ENCODE measurements around the gene PGLYRP4. TPM values are rescaled to one million over a fixed set of nuclear protein-coding genes. Genes with fewer than 3 reads are reported as not detected.

Gene PGLYRP4
- total RNA-seq, 6 experiments from 2014 or later = not detected

GRCh38 chr1:153288634-153289275 lies 59.9 kb downstream of the PGLYRP4 start:
- no peaks in the 10 kb centered on the region for H3K4me1 Mint-ChIP-seq (ENCODE audit: low read depth)
- H3K4me3 Mint-ChIP-seq = no peak overlapping the region
- no peaks in the 10 kb centered on the region for H3K36me3 Mint-ChIP-seq (ENCODE audit: low read depth)
- no peak overlapping the region for H3K27ac Mint-ChIP-seq
- DNase-seq = no peak
- H3K9me3 Mint-ChIP-seq = no peaks in the 10 kb centered on the region
- peak; percentile 67 for TF ChIP-seq CTCF (IDR thresholded peaks at IDR 0.05)
- H3K27me3 Mint-ChIP-seq (ENCODE audit: insufficient read depth) = peaks cover 4% of the 10 kb centered on the region

Other genes starting within 250 kb of the PGLYRP4 start
- not detected for gene SPRR2F, start 235.3 kb downstream of the PGLYRP4 start, total RNA-seq (2021; fragmentation: NEBNext Ultra II Directional; extraction: Animal tissue kit (Norgen Biotek cat#: 25700))
- gene SPRR2G, start 198.0 kb downstream of the PGLYRP4 start, total RNA-seq (2021; fragmentation: NEBNext Ultra II Directional; extraction: Animal tissue kit (Norgen Biotek cat#: 25700)) = not detected
- not detected for gene LELP1, start 145.4 kb downstream of the PGLYRP4 start, total RNA-seq (2021; fragmentation: NEBNext Ultra II Directional; extraction: Animal tissue kit (Norgen Biotek cat#: 25700))
- not detected for gene PRR9, start 131.3 kb downstream of the PGLYRP4 start, total RNA-seq (2021; fragmentation: NEBNext Ultra II Directional; extraction: Animal tissue kit (Norgen Biotek cat#: 25700))
- not detected for gene LORICRIN, start 89.2 kb downstream of the PGLYRP4 start, total RNA-seq (2021; fragmentation: NEBNext Ultra II Directional; extraction: Animal tissue kit (Norgen Biotek cat#: 25700))
- not detected for gene PGLYRP3, start 35.9 kb downstream of the PGLYRP4 start, total RNA-seq (2021; fragmentation: NEBNext Ultra II Directional; extraction: Animal tissue kit (Norgen Biotek cat#: 25700))
- not detected for gene S100A9, start 9.0 kb upstream of the PGLYRP4 start, total RNA-seq (2021; fragmentation: NEBNext Ultra II Directional; extraction: Animal tissue kit (Norgen Biotek cat#: 25700))
- gene S100A12, start 26.8 kb upstream of the PGLYRP4 start, total RNA-seq (2021; fragmentation: NEBNext Ultra II Directional; extraction: Animal tissue kit (Norgen Biotek cat#: 25700)) = not detected
- not detected for gene S100A8, start 42.2 kb upstream of the PGLYRP4 start, total RNA-seq (2021; fragmentation: NEBNext Ultra II Directional; extraction: Animal tissue kit (Norgen Biotek cat#: 25700))
- not detected for gene S100A7A, start 67.7 kb upstream of the PGLYRP4 start, total RNA-seq (2021; fragmentation: NEBNext Ultra II Directional; extraction: Animal tissue kit (Norgen Biotek cat#: 25700))
- gene S100A7, start 111.8 kb upstream of the PGLYRP4 start, total RNA-seq (2021; fragmentation: NEBNext Ultra II Directional; extraction: Animal tissue kit (Norgen Biotek cat#: 25700)) = not detected
- gene S100A6, start 187.2 kb upstream of the PGLYRP4 start, total RNA-seq (2021; fragmentation: NEBNext Ultra II Directional; extraction: Animal tissue kit (Norgen Biotek cat#: 25700)) = 1,000 to 10,000 TPM; 1,971 to 2,311 (median 2,129) TPM
- 1 to 10 TPM in 1 of 6 experiments, under 1 TPM in 5; 0.40 to 1.2 (median 0.71) TPM for gene S100A5, start 192.1 kb upstream of the PGLYRP4 start, total RNA-seq (2021; fragmentation: NEBNext Ultra II Directional; extraction: Animal tissue kit (Norgen Biotek cat#: 25700))
- gene S100A4, start 197.0 kb upstream of the PGLYRP4 start, total RNA-seq (2021; fragmentation: NEBNext Ultra II Directional; extraction: Animal tissue kit (Norgen Biotek cat#: 25700)) = 100 to 1,000 TPM; 394 to 846 (median 814) TPM
- 1 to 10 TPM; 3.4 to 5.6 (median 5.1) TPM for gene S100A3, start 200.4 kb upstream of the PGLYRP4 start, total RNA-seq (2021; fragmentation: NEBNext Ultra II Directional; extraction: Animal tissue kit (Norgen Biotek cat#: 25700))
- gene S100A2, start 217.0 kb upstream of the PGLYRP4 start, total RNA-seq (2021; fragmentation: NEBNext Ultra II Directional; extraction: Animal tissue kit (Norgen Biotek cat#: 25700)) = 10 to 100 TPM in 4 of 6 experiments, 1 to 10 TPM in 2; 7.4 to 12.5 (median 10.4) TPM

Data from HFFc6 (cell line).